Measurements from ENCODE around the gene APOC3. TPM values are rescaled to one million over a fixed set of nuclear protein-coding genes. Genes with fewer than 3 reads are reported as not detected.

Gene APOC3
- total RNA-seq, 1 donor from 2014 or later: not detected

DNA sequence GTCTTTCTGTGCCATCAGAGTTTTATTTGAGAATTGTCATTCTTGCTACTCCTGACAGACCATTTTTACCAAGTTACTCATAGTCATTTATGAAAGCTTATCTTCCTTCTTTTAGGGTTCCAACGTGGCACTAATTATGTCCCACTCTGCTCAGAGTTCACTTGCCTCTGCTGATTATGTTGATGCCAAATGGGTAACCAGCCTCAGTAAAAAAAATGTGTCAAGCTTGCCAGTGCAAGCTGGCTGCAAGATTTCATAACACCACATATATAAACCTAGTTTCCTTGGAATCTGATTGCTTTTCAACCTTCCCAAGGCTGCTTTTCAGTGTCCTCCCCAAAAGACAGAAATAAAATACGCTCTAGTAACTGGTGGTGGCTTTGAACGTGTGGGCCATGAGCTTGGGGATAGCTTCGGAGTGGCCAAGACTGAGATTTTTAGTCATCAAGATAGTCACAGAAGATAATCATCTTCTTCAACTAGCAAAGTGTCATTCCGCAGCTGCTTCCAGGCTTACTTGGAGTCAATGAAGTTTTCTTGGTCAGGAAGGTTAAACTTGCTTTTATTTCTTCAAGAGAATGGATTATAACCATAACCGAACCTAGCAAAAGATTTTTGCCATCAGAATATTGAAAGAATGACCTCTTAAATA lies 37.2 kb downstream of the APOC3 start:
- no peak overlapping the region for H3K4me3 ChIP-seq (ENCODE audit: low read depth, low read length)
- no peak for DNase-seq (ENCODE audit: low read depth)
- TF ChIP-seq, protein P1, sequence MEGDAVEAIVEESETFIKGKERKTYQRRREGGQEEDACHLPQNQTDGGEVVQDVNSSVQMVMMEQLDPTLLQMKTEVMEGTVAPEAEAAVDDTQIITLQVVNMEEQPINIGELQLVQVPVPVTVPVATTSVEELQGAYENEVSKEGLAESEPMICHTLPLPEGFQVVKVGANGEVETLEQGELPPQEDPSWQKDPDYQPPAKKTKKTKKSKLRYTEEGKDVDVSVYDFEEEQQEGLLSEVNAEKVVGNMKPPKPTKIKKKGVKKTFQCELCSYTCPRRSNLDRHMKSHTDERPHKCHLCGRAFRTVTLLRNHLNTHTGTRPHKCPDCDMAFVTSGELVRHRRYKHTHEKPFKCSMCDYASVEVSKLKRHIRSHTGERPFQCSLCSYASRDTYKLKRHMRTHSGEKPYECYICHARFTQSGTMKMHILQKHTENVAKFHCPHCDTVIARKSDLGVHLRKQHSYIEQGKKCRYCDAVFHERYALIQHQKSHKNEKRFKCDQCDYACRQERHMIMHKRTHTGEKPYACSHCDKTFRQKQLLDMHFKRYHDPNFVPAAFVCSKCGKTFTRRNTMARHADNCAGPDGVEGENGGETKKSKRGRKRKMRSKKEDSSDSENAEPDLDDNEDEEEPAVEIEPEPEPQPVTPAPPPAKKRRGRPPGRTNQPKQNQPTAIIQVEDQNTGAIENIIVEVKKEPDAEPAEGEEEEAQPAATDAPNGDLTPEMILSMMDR (conservative IDR thresholded peaks at IDR 0.05; ENCODE audit: low read depth, low read length): no peak

DNA sequence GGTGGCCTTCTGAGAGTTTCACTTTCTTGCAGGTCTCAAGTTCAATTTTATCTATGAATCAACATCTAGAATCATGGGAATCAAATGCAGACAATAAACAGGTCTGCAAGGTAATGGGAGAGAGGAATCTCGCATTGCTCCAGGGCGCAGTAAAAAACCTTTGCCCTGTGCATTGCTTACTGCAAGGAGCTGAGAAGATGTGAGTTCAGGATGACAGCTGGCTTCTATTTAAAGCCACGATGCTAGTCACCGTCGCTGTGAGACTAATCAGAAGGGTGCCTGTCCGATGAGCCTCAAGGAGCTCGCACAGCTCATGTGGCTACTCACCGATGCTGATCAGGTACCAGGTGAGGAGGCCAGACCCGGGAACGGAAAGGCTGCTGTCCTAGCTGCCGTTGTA lies 37.9 kb downstream of the APOC3 start:
- no peak overlapping the region for H3K4me3 ChIP-seq (ENCODE audit: low read depth, low read length)
- TF ChIP-seq, protein P1 (conservative IDR thresholded peaks at IDR 0.05; ENCODE audit: low read depth, low read length): no peak
- no peak for DNase-seq (ENCODE audit: low read depth)

DNA sequence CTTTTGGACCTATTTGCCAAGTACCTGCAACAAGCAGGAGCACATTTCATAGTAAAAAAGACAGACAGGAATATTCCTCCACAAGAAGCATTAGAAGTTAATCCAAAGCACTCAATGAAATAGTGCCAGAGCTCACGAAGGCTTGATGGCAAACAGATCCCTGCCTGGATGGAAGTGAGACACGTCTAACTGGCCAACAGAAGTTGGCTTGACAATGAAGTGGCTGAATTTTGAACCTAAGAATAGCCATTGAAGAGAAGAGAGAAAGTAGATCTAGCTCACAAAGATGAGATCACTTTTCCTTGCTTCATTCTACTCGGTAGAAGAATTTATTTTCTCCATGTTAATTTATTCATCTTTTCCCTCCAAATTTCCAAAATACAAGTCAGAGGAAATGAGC lies 38.4 kb downstream of the APOC3 start:
- TF ChIP-seq, protein P1 (conservative IDR thresholded peaks at IDR 0.05; ENCODE audit: low read depth, low read length): no peak

DNA sequence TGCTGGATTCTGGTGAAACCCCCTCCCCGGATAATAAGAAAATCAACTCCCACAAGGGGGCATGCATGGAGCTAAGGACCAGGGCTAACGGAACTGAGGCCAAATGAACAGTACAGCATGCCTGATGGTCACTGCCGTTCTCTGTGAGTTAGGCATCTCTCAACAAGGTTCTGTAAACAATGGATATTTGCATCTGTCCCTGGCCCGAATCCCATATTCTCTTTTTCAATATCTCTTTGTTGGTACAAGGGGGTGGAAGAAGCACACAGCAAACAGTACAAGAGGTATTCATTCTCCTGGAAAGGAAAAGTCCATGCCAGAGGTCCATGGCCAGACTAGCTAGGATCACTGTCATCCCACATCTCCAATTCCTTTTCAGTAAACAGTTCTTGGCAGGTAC lies 39.9 kb downstream of the APOC3 start:
- no peak overlapping the region for H3K4me3 ChIP-seq (ENCODE audit: low read depth, low read length)
- TF ChIP-seq, protein P1 (conservative IDR thresholded peaks at IDR 0.05; ENCODE audit: low read depth, low read length): no peak
- DNase-seq (ENCODE audit: low read depth): no peak

More for the DNA sequence above, 38.4 kb downstream of the APOC3 start:
- H3K4me3 ChIP-seq (ENCODE audit: low read depth, low read length): no peak overlapping the region
- no peak for DNase-seq (ENCODE audit: low read depth)

DNA sequence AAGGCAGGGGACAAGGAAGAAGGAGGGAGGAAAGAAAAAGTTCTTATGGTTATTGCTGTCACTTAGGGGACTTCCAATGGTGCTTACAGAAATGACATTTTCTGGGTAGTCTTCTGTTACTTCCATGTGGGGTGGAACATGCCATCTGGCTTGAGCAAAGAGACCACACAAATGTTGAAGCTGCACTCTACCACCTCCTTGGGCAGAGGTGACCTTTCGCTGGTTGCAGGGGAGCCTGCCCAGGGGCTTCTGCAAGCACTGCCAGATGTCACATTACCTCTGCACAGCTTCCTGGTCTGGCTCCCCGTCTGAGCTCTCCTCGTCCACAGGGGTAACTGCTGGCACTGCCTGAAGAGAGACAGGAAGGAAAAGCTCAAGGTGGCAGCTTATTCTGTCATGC lies 40.3 kb downstream of the APOC3 start:
- TF ChIP-seq, protein P1 (conservative IDR thresholded peaks at IDR 0.05; ENCODE audit: low read depth, low read length): no peak
- H3K4me3 ChIP-seq (ENCODE audit: low read depth, low read length): no peak overlapping the region
- DNase-seq (ENCODE audit: low read depth): no peak

DNA sequence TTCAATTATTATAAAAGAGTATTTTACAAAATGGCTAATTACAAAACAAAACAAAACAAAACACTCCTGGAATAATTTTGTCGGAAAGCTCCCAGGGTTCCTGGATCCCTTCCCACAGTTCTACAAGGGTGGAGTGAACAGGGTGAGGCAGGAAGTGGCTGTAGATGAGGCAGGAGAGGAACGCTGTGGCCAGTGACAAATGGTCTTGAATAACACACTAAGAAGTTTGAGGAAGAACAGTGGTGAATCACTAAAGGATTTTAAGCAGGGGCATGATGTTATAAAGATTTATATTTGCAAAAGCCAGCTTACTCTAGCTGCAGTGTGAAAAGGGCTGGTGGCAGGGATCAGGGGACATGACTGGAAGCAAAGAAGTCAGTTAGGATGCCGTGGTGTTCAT lies 41.5 kb downstream of the APOC3 start:
- TF ChIP-seq, protein P1 (conservative IDR thresholded peaks at IDR 0.05; ENCODE audit: low read depth, low read length): no peak
- DNase-seq (ENCODE audit: low read depth): no peak
- no peak overlapping the region for H3K4me3 ChIP-seq (ENCODE audit: low read depth, low read length)

DNA sequence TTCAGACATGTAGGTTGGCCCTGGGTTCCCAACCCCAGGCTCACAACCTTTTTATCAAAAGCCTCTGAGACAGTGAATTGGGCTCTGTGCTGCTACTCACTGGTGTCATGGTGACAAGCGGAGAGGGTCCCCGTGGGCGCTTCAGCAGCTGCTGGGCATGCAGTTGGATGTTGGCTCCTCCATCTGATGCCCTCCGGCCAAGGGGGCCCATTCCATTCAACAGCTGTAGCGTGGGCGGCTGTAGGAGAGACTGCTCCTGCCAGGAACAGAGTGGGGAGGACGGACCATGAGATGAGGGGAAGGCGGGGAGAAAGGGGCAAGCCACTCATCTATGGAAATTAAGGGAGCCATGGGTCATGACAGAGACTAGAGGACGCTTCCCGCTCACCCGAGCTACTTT lies 43.7 kb downstream of the APOC3 start:
- H3K4me3 ChIP-seq (ENCODE audit: low read depth, low read length): no peak overlapping the region
- TF ChIP-seq, protein P1 (conservative IDR thresholded peaks at IDR 0.05; ENCODE audit: low read depth, low read length): no peak
- DNase-seq (ENCODE audit: low read depth): no peak
